ENCODE measurements around the gene ZSCAN18. TPM values are rescaled to one million over a fixed set of nuclear protein-coding genes. Genes with fewer than 3 reads are reported as not detected.
"Not testable (repeated sequence)": the region's sequence is repeated elsewhere in the genome, so short reads cannot be mapped to it uniquely, and the experiment has no call there.

ZSCAN18 gene, protein sequence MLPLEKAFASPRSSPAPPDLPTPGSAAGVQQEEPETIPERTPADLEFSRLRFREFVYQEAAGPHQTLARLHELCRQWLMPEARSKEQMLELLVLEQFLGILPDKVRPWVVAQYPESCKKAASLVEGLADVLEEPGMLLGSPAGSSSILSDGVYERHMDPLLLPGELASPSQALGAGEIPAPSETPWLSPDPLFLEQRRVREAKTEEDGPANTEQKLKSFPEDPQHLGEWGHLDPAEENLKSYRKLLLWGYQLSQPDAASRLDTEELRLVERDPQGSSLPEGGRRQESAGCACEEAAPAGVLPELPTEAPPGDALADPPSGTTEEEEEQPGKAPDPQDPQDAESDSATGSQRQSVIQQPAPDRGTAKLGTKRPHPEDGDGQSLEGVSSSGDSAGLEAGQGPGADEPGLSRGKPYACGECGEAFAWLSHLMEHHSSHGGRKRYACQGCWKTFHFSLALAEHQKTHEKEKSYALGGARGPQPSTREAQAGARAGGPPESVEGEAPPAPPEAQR
- polyA plus RNA-seq (2014; cell fraction: cytosol; rRNA removed) = 32.4 and 33.7 TPM in 2 replicates
- 87.0 and 135 TPM in 2 replicates for polyA plus RNA-seq (2014; cell fraction: nucleus; rRNA removed)

- DNase-seq (ENCODE audit: low spot score) = peak; percentile 92
These were observed at the start of gene ZSCAN18 for GRCh38 chr19:58097781-58098681. ZSCAN18 (minus strand) TSS chr19:58098231; CDS start chr19:58090267, 7,964 bp downstream.

DNA sequence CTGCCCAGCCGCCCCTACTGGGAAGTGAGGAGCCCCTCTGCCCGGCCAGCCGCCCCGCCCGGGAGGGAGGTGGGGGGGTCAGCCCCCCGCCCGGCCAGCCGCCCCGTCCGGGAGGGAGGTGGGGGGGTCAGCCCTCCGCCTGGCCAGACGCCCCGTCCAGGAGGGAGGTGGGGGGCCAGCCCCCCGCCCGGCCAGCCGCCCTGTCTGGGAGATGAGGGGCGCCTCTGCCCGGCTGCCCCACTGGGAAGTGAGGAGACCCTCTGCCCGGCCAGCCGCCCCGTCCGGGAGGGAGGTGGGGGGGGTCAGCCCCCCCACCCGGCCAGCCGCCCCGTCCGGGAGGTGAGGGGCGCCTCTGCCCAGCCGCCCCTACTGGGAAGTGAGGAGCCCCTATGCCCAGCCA is 49.4 kb upstream of the ZSCAN18 start:
- not testable (repeated sequence) for DNase-seq (ENCODE audit: low spot score)

DNA sequence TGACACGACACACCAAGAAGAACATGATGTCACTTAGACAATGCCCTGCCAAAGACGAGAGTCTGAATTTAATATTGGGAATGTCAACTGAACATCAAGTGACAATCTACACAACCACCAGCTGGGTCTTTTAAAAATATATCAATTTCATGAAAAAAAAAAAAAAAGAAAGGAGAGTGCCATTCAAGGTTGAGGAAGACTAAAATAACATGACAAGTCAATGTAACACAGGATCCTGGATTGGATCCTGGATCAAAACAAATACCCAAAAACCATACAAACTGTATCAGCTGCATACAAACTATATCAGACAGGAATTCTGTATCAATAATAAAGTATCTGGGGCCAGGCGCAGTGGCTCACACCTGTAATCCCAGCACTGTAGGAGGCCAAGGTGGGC is 47.8 kb upstream of the ZSCAN18 start:
- no peak for DNase-seq (ENCODE audit: low spot score)

DNA sequence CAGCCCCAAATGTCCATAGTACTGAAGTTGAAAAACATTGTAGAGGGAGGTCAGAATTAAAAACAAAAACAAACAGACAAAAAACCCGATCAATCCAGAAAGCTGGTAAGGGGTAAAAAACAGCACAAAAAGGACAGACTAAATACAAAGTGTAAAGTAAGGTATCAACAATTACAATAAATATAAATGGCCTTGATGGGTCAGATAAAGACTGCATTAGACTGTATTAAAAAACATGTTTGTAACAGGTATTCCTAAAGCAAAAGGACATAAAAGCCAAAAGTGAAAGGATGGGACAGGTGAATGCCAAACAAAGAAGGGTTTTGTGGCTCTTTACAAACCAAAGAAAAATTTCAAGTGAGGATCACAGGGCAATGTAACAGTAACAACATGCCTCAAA is 36.2 kb upstream of the ZSCAN18 start:
- no peak for DNase-seq (ENCODE audit: low spot score)

GRCh38 chr19:58129284-58129683 is 31.3 kb upstream of the ZSCAN18 start:
- no peak for DNase-seq (ENCODE audit: low spot score)

- no peak for DNase-seq (ENCODE audit: low spot score)
These were observed 30.1 kb upstream of the ZSCAN18 start for GRCh38 chr19:58128041-58128685.

DNA sequence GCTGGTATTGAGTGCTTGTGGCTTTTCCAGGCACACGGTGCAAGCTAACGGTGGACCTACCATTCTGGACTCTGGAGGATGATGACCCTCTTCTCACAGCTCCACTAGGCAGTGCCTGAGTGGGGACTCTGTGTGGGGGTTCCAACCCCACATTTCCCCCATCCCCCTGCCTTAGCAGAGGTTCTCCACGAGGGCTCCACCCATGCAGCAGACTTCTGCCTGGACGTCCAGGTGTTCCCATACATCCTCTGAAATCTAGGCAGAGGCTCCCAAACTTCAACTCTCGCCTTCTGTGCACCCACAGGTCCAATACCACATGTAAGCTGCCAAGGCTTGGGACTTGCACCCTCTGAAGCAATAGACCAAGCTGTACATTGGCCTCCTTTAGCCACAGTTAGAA is 25.3 kb upstream of the ZSCAN18 start:
- DNase-seq (ENCODE audit: low spot score) = no peak

GRCh38 chr19:58118979-58119733 is 21.1 kb upstream of the ZSCAN18 start:
- DNase-seq (ENCODE audit: low spot score) = no peak

GRCh38 chr19:58117841-58118575 is 20.0 kb upstream of the ZSCAN18 start:
- DNase-seq (ENCODE audit: low spot score) = no peak

- DNase-seq (ENCODE audit: low spot score) = no peak
These were observed 10.5 kb upstream of the ZSCAN18 start for GRCh38 chr19:58108546-58108817.

GRCh38 chr19:58107778-58108545 is 9.9 kb upstream of the ZSCAN18 start:
- no peak for DNase-seq (ENCODE audit: low spot score)

DNA sequence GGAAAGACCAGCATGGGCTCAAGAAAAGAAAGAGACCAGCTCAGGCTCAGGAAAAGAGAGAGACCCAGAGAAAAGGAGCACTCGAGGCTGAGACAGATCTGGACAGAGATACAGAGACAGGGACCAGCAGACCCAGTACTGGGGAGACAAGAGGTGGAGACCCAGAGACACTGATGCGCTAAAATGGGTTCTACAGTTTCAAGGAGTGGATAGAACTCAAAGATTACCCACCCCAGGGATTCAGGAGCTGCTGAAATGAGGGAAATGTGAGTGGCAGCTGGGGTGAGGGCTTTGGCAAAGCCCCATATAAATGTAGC is 609 bp upstream of the ZSCAN18 start:
- DNase-seq (ENCODE audit: low spot score) = no peak

- DNase-seq (ENCODE audit: low spot score) = no peak
These were observed 682 bp downstream of the ZSCAN18 start for GRCh38 chr19:58097349-58097748.

DNA sequence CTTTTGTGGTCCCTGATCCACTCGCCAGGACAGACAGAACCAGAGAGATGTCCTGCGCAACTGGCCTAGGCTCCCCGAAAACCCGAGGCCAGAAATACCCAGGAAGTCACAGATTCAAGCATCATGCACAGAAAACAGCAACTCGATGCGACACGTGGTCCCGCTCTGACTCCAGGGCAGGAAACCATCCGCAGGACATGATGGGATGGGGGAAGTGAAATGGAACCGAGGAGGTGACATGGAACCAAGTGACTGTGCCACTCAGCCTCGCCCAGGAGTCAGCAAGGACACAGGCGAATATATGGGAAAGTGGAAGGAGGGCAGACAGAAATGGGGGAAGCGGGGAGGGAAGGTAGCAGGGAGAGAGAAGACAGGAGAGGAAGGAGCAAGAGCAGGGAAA is 1.1 kb downstream of the ZSCAN18 start:
- DNase-seq (ENCODE audit: low spot score) = no peak

DNA sequence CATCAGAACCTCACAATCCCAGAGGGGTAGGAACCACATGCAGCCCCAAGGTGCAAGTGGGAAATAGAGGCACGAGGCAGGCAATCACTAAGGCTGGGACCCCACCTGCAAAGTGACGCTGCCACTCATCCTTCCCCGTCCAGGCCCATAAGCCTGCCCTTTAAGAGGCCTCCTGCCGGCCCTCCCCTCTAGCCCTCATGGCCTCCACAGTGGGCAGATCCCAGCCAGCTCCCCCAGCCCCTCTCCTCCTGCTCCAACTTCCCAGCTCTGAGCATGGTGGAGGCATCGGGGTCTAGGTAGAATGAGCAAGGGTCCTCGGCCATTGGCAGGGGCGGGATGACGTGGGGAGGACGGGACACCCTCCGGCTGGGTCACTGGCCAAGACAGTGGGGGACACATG is 2.7 kb downstream of the ZSCAN18 start:
- no peak for DNase-seq (ENCODE audit: low spot score)

GRCh38 chr19:58093071-58093470 is 5.0 kb downstream of the ZSCAN18 start:
- no peak for DNase-seq (ENCODE audit: low spot score)

DNA sequence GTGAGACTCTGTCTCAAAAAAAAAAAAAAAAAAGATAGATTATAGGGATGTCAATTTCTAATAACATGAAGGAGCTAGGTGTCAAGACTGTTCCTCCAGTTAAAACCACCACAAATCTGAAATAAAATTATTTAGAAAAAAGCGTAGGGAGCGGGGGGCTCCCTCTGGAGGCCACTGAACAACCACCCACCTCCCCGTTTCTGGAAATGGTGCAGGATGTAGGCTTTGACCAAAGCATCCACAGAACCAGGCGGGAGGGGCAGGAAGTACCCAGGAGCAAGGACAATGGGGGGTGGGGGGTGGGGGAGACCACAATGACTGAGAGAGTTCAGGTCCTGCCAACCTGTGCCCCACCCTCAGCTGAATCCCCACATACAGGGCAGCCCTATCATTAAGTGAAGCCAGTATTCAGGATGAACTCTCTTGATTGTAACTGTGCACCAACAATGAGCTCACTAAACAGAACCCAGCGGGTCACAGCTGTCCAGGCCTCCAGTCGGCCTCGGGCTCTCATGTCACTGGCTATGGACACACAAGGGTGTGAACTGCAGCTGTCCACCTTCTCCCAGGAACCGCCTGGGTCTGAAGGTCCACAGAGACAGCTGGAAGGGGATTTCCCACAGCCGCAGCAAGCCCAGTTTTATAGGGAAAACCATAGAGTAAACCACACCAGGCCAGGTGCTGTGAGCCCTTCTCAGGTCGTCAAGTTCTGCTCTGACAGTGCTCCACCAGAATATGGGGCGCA is 6.6 kb downstream of the ZSCAN18 start:
- no peak for DNase-seq (ENCODE audit: low spot score)

GRCh38 chr19:58089846-58090245 is 8.2 kb downstream of the ZSCAN18 start:
- no peak for DNase-seq (ENCODE audit: low spot score)

DNA sequence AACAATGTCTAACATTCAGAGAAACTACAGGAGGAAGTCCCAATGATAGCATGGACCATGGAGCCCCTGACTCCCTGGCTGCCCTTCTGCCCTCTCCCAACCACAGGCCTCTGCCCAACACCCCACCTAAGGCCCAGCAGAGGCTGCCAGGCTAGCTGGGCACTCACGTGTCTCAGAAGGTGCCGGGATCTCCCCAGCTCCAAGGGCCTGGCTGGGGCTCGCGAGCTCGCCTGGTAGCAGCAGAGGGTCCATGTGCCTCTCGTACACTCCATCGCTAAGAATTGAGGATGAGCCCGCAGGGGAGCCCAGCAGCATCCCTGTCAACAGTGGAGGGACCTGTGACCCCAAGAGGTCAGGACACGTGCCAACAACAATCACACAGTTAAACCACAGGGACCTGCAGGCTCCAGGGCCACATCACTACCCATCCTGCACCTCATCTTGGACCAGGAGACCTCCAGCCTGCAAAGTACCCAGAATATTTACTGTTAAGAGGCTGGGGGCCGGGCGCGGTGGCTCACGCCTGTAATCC is 9.4 kb downstream of the ZSCAN18 start:
- no peak for DNase-seq (ENCODE audit: low spot score)
